ENCODE measurements around the gene CFAP46. TPM values are rescaled to one million over a fixed set of nuclear protein-coding genes. Genes with fewer than 3 reads are reported as not detected.

CFAP46 gene
- total and polyA plus RNA-seq, 10 donors: 0.03 to 1.1 (median 0.12) TPM; not detected in 2

GRCh38 chr10:132984801-132985545 is 42.6 kb upstream of the CFAP46 start:
- Histone ChIP-seq H3K27ac (no peak overlapping the region), H3K27me3 (replicated peaks in 1 of 7) (peaks cover 0 to 24% (median 0%) of the 10 kb centered on the region in 7 donors), H3K4me1 (peaks cover 0 to 24% (median 6%) of the 10 kb centered on the region in 6 donors), H3K36me3 (no peaks in the 10 kb centered on the region), H3K4me3 (no peak overlapping the region), H3K9me3 (no peaks in the 10 kb centered on the region)
- DNase-seq: peak; percentile 68
- intact Hi-C loops (cut with DNase I; ENCODE audit: low total_unique reads): no loop called here
- TF ChIP-seq POLR2A (IDR thresholded peaks at IDR 0.05): no peak
- TF ChIP-seq POLR2AphosphoS5 (IDR thresholded peaks at IDR 0.05): no peak
- no peak for TF ChIP-seq CTCF (IDR thresholded peaks at IDR 0.05 in 8 of 11, conservative IDR thresholded peaks at IDR 0.05 in 3 of 11)
- 55 to 73% (median 64%) methylated on average over 12 to 26 of the region's 26 CpGs for WGBS, 5 donors

- Histone ChIP-seq H3K27me3 (replicated peaks in 1 of 7) (peaks cover 0 to 24% (median 0%) of the 10 kb centered on the region in 7 donors), H3K4me1 (peaks cover 0 to 24% (median 6%) of the 10 kb centered on the region in 6 donors), H3K4me3 (no peak overlapping the region), H3K36me3 (no peaks in the 10 kb centered on the region), H3K27ac (no peak overlapping the region), H3K9me3 (no peaks in the 10 kb centered on the region)
- TF ChIP-seq POLR2A (IDR thresholded peaks at IDR 0.05) (no peak), POLR2AphosphoS5 (IDR thresholded peaks at IDR 0.05) (no peak), CTCF (IDR thresholded peaks at IDR 0.05 in 8 of 11, conservative IDR thresholded peaks at IDR 0.05 in 3 of 11) (no peak)
- intact Hi-C loops (cut with DNase I; ENCODE audit: low total_unique reads): no loop called here
- no peak for DNase-seq
- 86 to 96% (median 93%) methylated on average over 14 to 29 of the region's 29 CpGs for WGBS, 5 donors
Measured at GRCh38 chr10:132984008-132984295, 41.6 kb upstream of the CFAP46 start.

- TF ChIP-seq POLR2AphosphoS5 (IDR thresholded peaks at IDR 0.05) (no peak), POLR2A (IDR thresholded peaks at IDR 0.05) (no peak), CTCF (IDR thresholded peaks at IDR 0.05 in 8 of 11, conservative IDR thresholded peaks at IDR 0.05 in 3 of 11) (no peak)
- Histone ChIP-seq H3K9me3 (no peaks in the 10 kb centered on the region), H3K27ac (peak overlapping the region in 1 of 8 donors; percentile 11), H3K36me3 (no peaks in the 10 kb centered on the region), H3K27me3 (replicated peaks in 1 of 7) (peaks cover 0 to 28% (median 0%) of the 10 kb centered on the region in 7 donors), H3K4me3 (no peak overlapping the region), H3K4me1 (peaks cover 0 to 24% (median 6%) of the 10 kb centered on the region in 6 donors)
- 85 to 91% (median 88%) methylated on average over 34 to 42 of the region's 42 CpGs for WGBS, 5 donors
- intact Hi-C loops (cut with DNase I; ENCODE audit: low total_unique reads): no loop called here
- DNase-seq: peak; percentile 68
Measured at GRCh38 chr10:132983252-132984007, 41.1 kb upstream of the CFAP46 start.

Measured in spleen (tissue), 11 donors.